H1 (cell line): ENCODE measurements around the gene ARMC3. TPM values are rescaled to one million over a fixed set of nuclear protein-coding genes. Genes with fewer than 3 reads are reported as not detected.

Experiments used
- CTCF ChIA-PET: fragments of 300-600 bp; sonication (Branson Sonifier 250); formaldehyde crosslinking; loops from one replicate; lab custom pipeline; 2021; ENCODE audit not compliant: partially characterized antibody; lab: Charles Lee
- POLR2A ChIA-PET: fragments of 300-600 bp; sonication (Branson Sonifier 250); formaldehyde crosslinking; loops from one replicate; lab custom pipeline; 2021; ENCODE audit warnings: inconsistent platforms; ENCODE audit not compliant: partially characterized antibody; lab: Charles Lee
- DNase-seq, 2 experiments: peaks; one replicate each; pipeline versions ENCODE4 v3.0.0 to v3.0.0-alpha.2; 2010 to 2022; ENCODE audit warnings: low spot score in 2 of 2, low read depth in 1 of 2, mixed read lengths in 1 of 2
- FAIRE-seq: peaks from 2 replicates; lab custom pipeline; 2011; peaks lifted over from hg19 to GRCh38; lab: Jason Lieb, UNC
- H2AFZ ChIP-seq: 2 replicates; pipeline ENCODE4 v1.8.1; 2012; ENCODE audit warnings: low read length, inconsistent platforms
- H2AK5ac ChIP-seq: 2 replicates; pipeline ENCODE4 v1.6.1; 2013; ENCODE audit warnings: low read depth, low read length
- H2BK120ac ChIP-seq: replicated peaks from 2 replicates; pipeline ENCODE3; 2013; ENCODE audit warnings: low read depth, low read length, inconsistent platforms
- H2BK12ac ChIP-seq: 2 replicates; pipeline ENCODE4 v1.6.1; 2013; ENCODE audit warnings: low read depth, low read length
- H2BK15ac ChIP-seq: 2 replicates; pipeline ENCODE4 v1.6.1; 2013; ENCODE audit warnings: low read length
- H2BK20ac ChIP-seq: 2 replicates; pipeline ENCODE4 v1.6.1; 2013; ENCODE audit warnings: low read length
- H2BK5ac ChIP-seq: 2 replicates; pipeline ENCODE4 v1.6.1; 2013; ENCODE audit warnings: low read depth, low read length
- H3K14ac ChIP-seq: 2 replicates; pipeline ENCODE4 v1.6.1; 2013; ENCODE audit warnings: inconsistent platforms; ENCODE audit not compliant: insufficient read length
- H3K18ac ChIP-seq: 2 replicates; pipeline ENCODE4 v1.6.1; 2013; ENCODE audit warnings: low read length; ENCODE audit errors: extremely low read depth
- H3K23ac ChIP-seq: 2 replicates; pipeline ENCODE4 v1.6.1; 2013; ENCODE audit warnings: inconsistent platforms; ENCODE audit not compliant: insufficient read length
- H3K23me2 ChIP-seq: 2 replicates; pipeline ENCODE4 v1.6.1; 2013; ENCODE audit warnings: low read depth, low read length
- H3K27ac ChIP-seq: 2 replicates; pipeline ENCODE4 v1.6.1; 2011; ENCODE audit warnings: low read depth, low read length, inconsistent platforms
- H3K27me3 ChIP-seq, 4 experiments: replicated peaks in 1 of 4; 1 replicate in 1 of 4; 2 replicates in 3 of 4; pipeline versions ENCODE4 v1.6.1 to v1.8.1; 2011 to 2013; ENCODE audit warnings: low read length in 3 of 4, mild to moderate bottlenecking in 3 of 4, inconsistent platforms in 2 of 4, mixed read lengths in 2 of 4, moderate library complexity in 1 of 4; ENCODE audit not compliant: control insufficient read depth in 3 of 4, insufficient read depth in 3 of 4; ENCODE audit errors: extremely low read depth in 1 of 4
- H3K36me3 ChIP-seq, 4 experiments: 2 replicates each; pipeline versions ENCODE4 v1.6.1 to v1.8.1; 2011 to 2013; ENCODE audit warnings: mild to moderate bottlenecking in 4 of 4, low read length in 3 of 4, moderate library complexity in 2 of 4, control low read depth in 1 of 4, inconsistent platforms in 1 of 4; ENCODE audit not compliant: insufficient read depth in 4 of 4, control insufficient read depth in 2 of 4
- H3K4ac ChIP-seq: replicated peaks from 2 replicates; pipeline ENCODE3; 2013; ENCODE audit warnings: low read length, low read depth, mixed read lengths, inconsistent platforms; ENCODE audit not compliant: insufficient read length
- H3K4me1 ChIP-seq, 4 experiments: replicated peaks in 1 of 4; 1 replicate in 1 of 4; 2 replicates in 3 of 4; pipeline versions ENCODE4 v1.6.1 to v1.8.1; 2011 to 2013; ENCODE audit warnings: low read length in 3 of 4, inconsistent platforms in 2 of 4, mixed read lengths in 1 of 4; ENCODE audit not compliant: insufficient read depth in 4 of 4, control insufficient read depth in 3 of 4
- H3K4me2 ChIP-seq, 2 experiments: 2 replicates each; pipeline versions ENCODE4 v1.6.1 to v1.8.1; 2011 to 2013; ENCODE audit warnings: low read depth in 2 of 2, low read length in 2 of 2, control low read depth in 1 of 2, inconsistent platforms in 1 of 2, mild to moderate bottlenecking in 1 of 2; ENCODE audit not compliant: insufficient read depth in 1 of 2
- H3K4me3 ChIP-seq, 4 experiments: fragments of 200-600, 300-600 bp in 1 of 4; sonication (generic), shearing (Covaris generic), sonication (Bioruptor Twin) in 1 of 4; 2 replicates each; pipeline versions ENCODE4 v1.5.1 to v1.8.1; 2011 to 2016; ENCODE audit warnings: low read length in 4 of 4, low read depth in 3 of 4, control low read depth in 2 of 4, inconsistent platforms in 2 of 4, mild to moderate bottlenecking in 2 of 4, mixed read lengths in 1 of 4, moderate library complexity in 1 of 4; ENCODE audit not compliant: insufficient read depth in 2 of 4; ENCODE audit errors: extremely low read depth in 1 of 4
- H3K56ac ChIP-seq: replicated peaks from 2 replicates; pipeline ENCODE3; 2013; ENCODE audit warnings: low read depth, mild to moderate bottlenecking, mixed read lengths, low read length, inconsistent platforms; ENCODE audit not compliant: insufficient read length
- H3K79me1 ChIP-seq: 2 replicates; pipeline ENCODE4 v1.6.1; 2013; ENCODE audit warnings: low read depth, low read length, control low read depth
- H3K79me2 ChIP-seq, 2 experiments: 2 replicates each; pipeline versions ENCODE4 v1.6.1 to v1.8.1; 2012 to 2013; ENCODE audit warnings: low read length in 2 of 2, mild to moderate bottlenecking in 2 of 2, inconsistent platforms in 1 of 2; ENCODE audit not compliant: insufficient read depth in 2 of 2, control insufficient read depth in 1 of 2
- H3K9ac ChIP-seq, 4 experiments: replicated peaks in 1 of 4; 1 replicate in 1 of 4; 2 replicates in 3 of 4; pipeline versions ENCODE4 v1.6.1 to v1.8.1; 2011 to 2013; ENCODE audit warnings: low read depth in 3 of 4, low read length in 3 of 4, control low read depth in 2 of 4, mild to moderate bottlenecking in 2 of 4, moderate library complexity in 2 of 4, inconsistent platforms in 1 of 4; ENCODE audit errors: extremely low read depth in 1 of 4
- H3K9me3 ChIP-seq, 2 experiments: 2 replicates each; pipeline versions ENCODE4 v1.6.1 to v1.8.1; 2012 to 2013; ENCODE audit warnings: mild to moderate bottlenecking in 2 of 2, moderate library complexity in 2 of 2, control low read depth in 1 of 2, inconsistent platforms in 1 of 2, low read depth in 1 of 2, low read length in 1 of 2, mixed read lengths in 1 of 2; ENCODE audit not compliant: insufficient read depth in 2 of 2
- H4K20me1 ChIP-seq, 2 experiments: replicated peaks in 1 of 2; 2 replicates each; pipeline versions ENCODE3 to v1.8.1; 2011 to 2013; ENCODE audit warnings: inconsistent platforms in 2 of 2, low read length in 2 of 2, mild to moderate bottlenecking in 1 of 2; ENCODE audit not compliant: insufficient read depth in 2 of 2, control insufficient read depth in 1 of 2
- H4K5ac ChIP-seq: 2 replicates; pipeline ENCODE4 v1.6.1; 2013; ENCODE audit warnings: low read length, low read depth, mixed read lengths, inconsistent platforms; ENCODE audit not compliant: insufficient read length
- H4K8ac ChIP-seq: 2 replicates; pipeline ENCODE4 v1.8.0; 2013; ENCODE audit warnings: mild to moderate bottlenecking, moderate library complexity, low read length, inconsistent platforms; ENCODE audit not compliant: insufficient read depth; ENCODE audit errors: extremely low read depth
- H4K91ac ChIP-seq: replicated peaks from 2 replicates; pipeline ENCODE3; 2013; ENCODE audit warnings: low read length, mixed read lengths, inconsistent platforms; ENCODE audit not compliant: insufficient read length
- BRCA1 ChIP-seq: IDR thresholded peaks from 2 replicates; pipeline ENCODE4 v1.6.1; 2012; ENCODE audit warnings: low read depth, low read length, improper control_type of control experiment
- WGBS, 2 experiments: shearing (Covaris generic) in 1 of 2; methylation state at CpG; one replicate each; pipeline versions ENCODE4 v1.1.6 to v1.1.7; 2013 to 2015; ENCODE audit warnings: low lambda C conversion rate in 2 of 2, mixed read lengths in 2 of 2, inconsistent platforms in 1 of 2, low coverage in 1 of 2, missing lambda C conversion rate in 1 of 2; ENCODE audit not compliant: insufficient replicate concordance in 2 of 2, insufficient coverage in 1 of 2, insufficient read length in 1 of 2; ENCODE audit errors: extremely low coverage in 1 of 2, missing lambda C conversion rate in 1 of 2; 5-methylcytosine and 5-hydroxymethylcytosine counted together
- polyA plus RNA-seq, 7 experiments: library from polyadenylated mRNA; depleted of rRNA in 3 of 7; stranded (reverse) in 5 of 7; unstranded in 2 of 7; fragments of >200 nt in 5 of 7; fragments of 200-250 nt in 2 of 7; gene quantifications; 1 replicate in 5 of 7; 2 replicates in 1 of 7; 4 replicates in 1 of 7; pipeline versions ENCODE4 v1.2.1 to v1.2.3, GENCODE V29; 2011 to 2013; ENCODE audit warnings: missing spikeins in 2 of 7, mixed read lengths in 2 of 7
- total RNA-seq: library from RNA; stranded (reverse); fragmentation: NEBNext Ultra II Directional; extraction: Animal tissue kit (Norgen Biotek cat#: 25700); gene quantifications from 2 replicates; pipeline ENCODE4 v1.2.1, GENCODE V29; 2021

The ARMC3 gene
- total and polyA plus RNA-seq, 2 of the 8 experiments (the other 6 are each of a cell fraction or from before 2014, with no cell fraction given) = 0.15 TPM

- POLR2A ChIA-PET = no interaction called here
- Histone ChIP-seq H3K9me3 (no peaks in the 10 kb centered on the region), H3K79me2 (no peaks in the 10 kb centered on the region), H3K79me1 (no peaks in the 10 kb centered on the region), H3K18ac (no peak overlapping the region), H2BK15ac (no peak overlapping the region), H4K8ac (no peak overlapping the region), H3K23ac (no peak overlapping the region), H3K56ac (no peak overlapping the region), H2AFZ (no peak overlapping the region), H2AK5ac (no peak overlapping the region), H2BK5ac (no peak overlapping the region), H3K27ac (no peak overlapping the region), H2BK20ac (no peak overlapping the region), H3K27me3 (no peaks in the 10 kb centered on the region), H4K91ac (no peak overlapping the region), H3K4me1 (no peaks in the 10 kb centered on the region), H3K4me2 (no peak overlapping the region), H3K14ac (no peak overlapping the region), H3K36me3 (no peaks in the 10 kb centered on the region), H3K4me3 (no peak overlapping the region), H3K9ac (no peak overlapping the region), H2BK12ac (no peak overlapping the region), H3K4ac (no peak overlapping the region), H4K5ac (no peak overlapping the region), H4K20me1 (no peaks in the 10 kb centered on the region), H3K23me2 (no peaks in the 10 kb centered on the region), H2BK120ac (no peak overlapping the region)
- WGBS, 2 experiments = 93% methylated on average over 2 of the region's 2 CpGs; no CpG with 5 or more reads in 1 of the 2 experiments
- FAIRE-seq (no peak), DNase-seq (no peak)
- CTCF ChIA-PET = no interaction called here
- TF ChIP-seq BRCA1 = no peak
Measured at GRCh38 chr10:22945934-22946673, 18.3 kb downstream of the ARMC3 start.
